Prostate gland (tissue), 2 donors: ENCODE results near the gene ZMYND19.

Experiments
- POLR2A ChIP-seq: fragments of 450-650 bp; IDR thresholded peaks from one replicate; pipeline ENCODE4 v1.6.1; 2016; ENCODE audit warnings: antibody characterized with exemption, mild to moderate bottlenecking
- TF ChIP-seq, protein P1 (sequence below), 4 experiments: fragments of 200-600 bp in 2 of 4; fragments of 450-650 bp in 2 of 4; sonication (generic) in 2 of 4; IDR thresholded peaks; 1 replicate in 3 of 4; 2 replicates in 1 of 4; pipeline ENCODE4 v1.5.1; 2016 to 2019; ENCODE audit warnings: antibody characterized with exemption in 4 of 4, mild to moderate bottlenecking in 2 of 4, moderate library complexity in 2 of 4

DNA sequence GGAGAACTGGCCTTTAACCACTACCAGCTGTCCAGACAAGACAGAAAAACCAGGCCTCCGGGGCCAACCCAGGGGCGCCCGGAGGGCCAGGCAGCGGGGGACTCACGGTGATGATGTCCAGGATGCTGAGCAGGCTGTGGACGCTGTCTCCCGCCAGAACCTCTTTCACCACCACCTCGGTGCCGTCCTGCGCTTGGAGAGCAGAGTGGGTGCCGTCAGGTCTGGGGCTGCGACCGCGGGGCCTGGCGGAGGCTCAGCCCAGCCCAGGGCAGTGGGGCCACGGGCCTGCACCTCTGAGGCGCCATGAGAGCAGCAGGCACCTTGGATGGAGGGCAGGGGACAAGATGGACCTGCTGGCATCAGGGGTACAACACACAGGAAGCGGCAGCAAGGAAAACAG, 49.8 kb downstream of the ZMYND19 start:
- TF ChIP-seq, protein P1, sequence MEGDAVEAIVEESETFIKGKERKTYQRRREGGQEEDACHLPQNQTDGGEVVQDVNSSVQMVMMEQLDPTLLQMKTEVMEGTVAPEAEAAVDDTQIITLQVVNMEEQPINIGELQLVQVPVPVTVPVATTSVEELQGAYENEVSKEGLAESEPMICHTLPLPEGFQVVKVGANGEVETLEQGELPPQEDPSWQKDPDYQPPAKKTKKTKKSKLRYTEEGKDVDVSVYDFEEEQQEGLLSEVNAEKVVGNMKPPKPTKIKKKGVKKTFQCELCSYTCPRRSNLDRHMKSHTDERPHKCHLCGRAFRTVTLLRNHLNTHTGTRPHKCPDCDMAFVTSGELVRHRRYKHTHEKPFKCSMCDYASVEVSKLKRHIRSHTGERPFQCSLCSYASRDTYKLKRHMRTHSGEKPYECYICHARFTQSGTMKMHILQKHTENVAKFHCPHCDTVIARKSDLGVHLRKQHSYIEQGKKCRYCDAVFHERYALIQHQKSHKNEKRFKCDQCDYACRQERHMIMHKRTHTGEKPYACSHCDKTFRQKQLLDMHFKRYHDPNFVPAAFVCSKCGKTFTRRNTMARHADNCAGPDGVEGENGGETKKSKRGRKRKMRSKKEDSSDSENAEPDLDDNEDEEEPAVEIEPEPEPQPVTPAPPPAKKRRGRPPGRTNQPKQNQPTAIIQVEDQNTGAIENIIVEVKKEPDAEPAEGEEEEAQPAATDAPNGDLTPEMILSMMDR (IDR thresholded peaks at IDR 0.05): no peak
- no peak for TF ChIP-seq POLR2A
